HG03565 (cell line): ENCODE measurements around the gene DYNLL1.
"Not testable (repeated sequence)": the region's sequence is repeated elsewhere in the genome, so short reads cannot be mapped to it uniquely, and the experiment has no call there.

Experiments
- ATAC-seq: cut with Tn5 transposase; IDR thresholded peaks from one replicate; pipeline ENCODE4 v1.9.1; 2021; ENCODE audit warnings: mild to moderate bottlenecking, moderate library complexity; ENCODE audit not compliant: unreplicated experiment

The DYNLL1 gene

DNA sequence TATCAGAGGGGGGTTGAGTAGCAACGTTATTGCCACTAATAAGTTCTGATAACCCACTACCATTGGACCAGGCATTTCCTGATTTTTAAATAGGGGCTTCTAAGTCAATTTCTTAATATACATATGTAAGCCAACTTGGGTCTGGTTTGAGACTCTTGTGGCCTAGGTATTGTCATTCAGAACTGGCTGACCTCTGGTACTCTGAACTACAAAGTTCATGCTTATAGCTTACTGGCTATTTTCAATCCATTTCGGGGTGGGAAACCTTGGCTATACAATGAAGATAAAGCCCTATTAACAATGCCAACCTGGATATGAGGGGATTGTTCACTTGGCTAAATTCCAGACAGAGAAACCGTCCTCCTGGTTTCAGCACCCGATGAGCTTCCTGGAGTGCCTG, 8.7 kb downstream of the DYNLL1 start:
- no peak for ATAC-seq

DNA sequence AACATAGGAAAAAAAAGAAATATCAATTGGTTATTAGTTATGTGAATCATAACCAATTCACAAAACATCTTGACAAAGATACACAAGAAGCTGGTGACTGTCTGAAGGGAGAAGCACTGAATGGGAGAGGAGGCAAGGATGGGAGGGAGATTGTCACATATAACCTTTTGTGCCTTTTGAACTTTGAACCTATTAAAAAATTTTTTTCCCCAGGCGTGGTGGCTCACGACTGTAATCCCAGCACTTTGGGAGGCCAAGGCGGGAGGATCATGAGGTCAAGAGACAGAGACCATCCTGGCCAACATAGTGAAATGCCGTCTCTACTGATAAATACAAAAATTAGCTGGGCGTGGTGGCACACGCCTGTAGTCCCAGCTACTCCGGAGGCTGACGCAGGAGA, 12.6 kb downstream of the DYNLL1 start:
- ATAC-seq = no peak

DNA sequence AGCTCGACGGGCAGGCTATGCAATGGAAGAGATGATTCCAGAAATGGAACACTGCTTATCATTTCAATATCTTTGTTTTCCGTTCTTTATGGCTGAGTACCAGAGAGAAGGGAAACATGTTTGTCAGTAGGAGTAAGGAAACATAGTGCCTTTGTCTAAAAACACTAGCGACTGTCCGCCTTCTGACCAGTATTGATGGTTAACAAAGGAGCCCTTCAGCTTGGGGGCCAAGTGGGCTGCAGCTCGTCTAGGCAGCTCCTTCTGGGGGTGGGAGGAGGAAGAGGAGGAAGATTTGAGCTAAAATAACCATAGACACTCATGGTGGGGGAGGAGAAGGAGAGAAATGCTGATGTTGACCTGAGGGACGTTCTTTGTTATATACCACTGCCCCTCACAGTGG, 18.1 kb downstream of the DYNLL1 start:
- no peak for ATAC-seq

DNA sequence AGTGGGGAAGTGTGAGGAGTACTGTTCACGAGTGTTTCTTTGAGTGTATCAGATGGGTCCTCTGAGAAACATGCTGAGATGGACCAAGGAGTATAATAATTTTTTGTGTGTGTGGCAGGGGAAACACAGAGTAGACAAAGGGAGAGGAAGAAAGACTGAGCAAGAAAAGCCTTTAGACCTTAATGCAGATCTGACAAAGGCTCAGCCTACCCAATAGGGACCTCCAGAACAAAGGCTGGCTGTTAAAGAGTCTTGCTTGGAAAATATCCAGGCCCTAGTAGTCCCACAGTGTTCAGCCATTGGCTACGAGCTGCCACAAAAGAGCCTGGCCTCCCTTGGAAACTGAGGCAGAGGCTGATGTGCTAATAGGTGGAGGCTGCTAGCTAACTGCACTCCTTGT, 19.6 kb downstream of the DYNLL1 start:
- ATAC-seq = no peak

DNA sequence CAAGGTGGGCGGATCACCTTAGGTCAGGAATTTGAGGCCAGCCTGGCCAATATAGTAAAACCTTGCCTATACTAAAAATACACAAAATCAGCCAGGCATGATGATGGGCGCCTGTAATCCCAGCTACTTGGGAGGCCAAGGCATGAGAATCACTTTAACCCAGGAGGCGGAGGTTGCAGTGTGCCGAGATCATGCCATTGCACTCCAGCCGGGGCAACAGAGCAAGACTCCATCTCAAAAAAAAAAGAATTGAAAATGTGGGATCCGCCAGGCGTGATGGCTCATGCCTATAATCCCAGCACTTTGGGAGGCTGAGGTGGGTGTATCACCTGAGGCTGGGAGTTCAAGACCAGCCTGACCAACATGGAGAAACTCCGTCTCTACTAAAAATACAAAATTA, 23.4 kb downstream of the DYNLL1 start:
- not testable (repeated sequence) for ATAC-seq

DNA sequence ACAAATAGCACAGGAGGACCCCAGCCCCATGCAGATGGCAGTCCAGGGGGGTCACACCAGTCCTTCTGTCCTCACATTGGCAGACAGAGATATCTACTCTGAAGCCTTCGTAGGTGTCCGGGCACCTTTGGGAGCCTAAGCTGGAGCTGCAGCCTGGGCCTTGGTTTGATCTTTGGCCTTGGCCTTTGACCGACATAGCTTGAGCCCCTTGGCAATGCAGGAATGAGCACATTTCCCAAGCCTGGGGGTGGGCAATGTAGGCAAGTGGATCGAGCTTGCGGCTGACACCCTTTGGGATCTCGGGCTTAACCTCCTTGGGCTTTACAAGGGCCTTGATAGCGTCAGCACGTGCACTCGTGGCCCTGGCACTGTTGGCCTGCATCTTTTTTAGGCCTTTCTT, 26.7 kb downstream of the DYNLL1 start:
- no peak for ATAC-seq

DNA sequence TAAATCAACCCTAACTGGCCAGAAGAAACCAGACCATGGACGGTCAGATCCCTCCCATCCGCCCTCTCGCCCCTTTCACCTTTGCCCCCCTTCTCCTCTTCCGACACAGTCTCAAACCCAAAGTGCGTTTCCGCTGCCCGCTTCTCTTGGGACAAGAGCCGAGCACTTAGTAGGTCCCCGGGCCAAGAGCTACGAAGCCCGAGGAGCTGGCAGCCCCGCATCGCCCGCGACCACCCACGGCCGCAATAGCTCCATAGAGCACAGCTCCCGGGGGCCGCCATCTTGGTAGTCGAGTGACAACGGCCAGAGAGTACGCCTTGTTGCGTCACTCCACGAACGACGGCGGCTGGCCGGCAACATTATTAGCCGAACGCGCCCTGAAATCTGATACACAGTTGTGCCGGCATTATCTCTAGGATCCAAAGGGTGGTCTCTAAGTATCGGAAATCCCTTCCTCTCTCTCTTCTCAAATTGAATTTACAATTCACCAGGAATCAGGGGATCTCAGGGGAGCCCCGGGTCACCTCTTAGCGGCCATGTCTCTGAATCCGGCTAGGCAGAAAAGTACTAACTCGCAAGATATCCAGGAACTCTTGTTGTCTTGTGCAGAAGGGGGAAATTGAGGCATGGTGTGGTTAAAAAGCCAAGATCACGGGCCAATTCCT, 33.1 kb downstream of the DYNLL1 start, which contains the start of gene COQ5:
Gene COQ5 (minus strand): TSS at position 298 of the 665 bp plus-strand sequence. CDS start 17 bp downstream, at position 281.
- peak; percentile 67 for ATAC-seq

DNA sequence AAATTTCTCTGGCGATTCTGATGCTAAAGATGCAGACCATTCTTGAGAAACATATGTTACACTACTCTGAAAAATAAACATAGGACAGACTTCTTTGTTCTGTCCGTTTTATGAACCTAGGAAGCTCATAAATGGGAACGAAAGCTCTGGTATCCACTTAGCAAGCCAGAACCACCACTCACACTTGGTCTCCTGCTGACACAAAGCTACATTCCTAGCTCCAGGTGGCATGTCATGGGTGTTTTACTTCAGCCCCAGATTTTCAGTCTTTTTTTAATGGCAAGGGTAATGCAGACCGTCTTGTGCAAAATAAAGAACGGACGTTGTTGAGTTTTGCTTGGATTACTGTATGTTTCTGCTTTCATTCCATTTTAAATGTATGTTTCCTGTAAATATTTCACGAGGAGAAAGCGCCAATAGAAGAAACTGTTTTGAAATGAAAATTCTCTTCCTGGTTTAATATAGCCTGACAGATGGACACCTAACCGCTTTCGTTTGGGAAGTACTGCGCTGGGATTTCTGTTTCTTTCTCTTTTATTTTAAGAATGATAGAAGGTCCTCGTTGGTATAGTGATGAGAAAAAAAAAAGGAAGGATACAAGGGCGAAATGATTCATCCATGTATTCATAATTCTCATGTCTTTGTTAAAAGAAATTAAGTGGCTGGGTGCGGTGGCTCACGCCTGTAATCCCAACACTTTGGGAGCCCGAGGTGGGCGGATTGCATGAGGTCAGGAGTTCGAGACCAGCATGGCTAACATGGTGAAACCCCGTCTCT, 33.9 kb downstream of the DYNLL1 start:
- no peak for ATAC-seq

DNA sequence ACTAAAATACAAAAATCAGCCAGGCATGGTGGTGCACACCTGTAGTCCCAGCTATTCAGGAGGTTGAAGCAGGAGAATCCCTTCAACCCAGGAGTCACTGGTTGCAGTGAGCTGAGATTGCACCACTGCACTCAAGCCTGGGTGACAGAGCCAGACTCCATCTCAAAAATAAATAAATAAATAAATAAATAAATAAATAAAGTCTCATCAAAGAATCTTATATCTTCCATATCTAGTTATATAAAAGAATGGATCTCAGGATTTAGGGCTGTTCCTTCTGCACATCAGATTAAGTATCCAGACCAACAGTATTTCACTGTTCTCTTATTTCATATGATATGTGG, 34.5 kb downstream of the DYNLL1 start:
- ATAC-seq = not testable (repeated sequence)

DNA sequence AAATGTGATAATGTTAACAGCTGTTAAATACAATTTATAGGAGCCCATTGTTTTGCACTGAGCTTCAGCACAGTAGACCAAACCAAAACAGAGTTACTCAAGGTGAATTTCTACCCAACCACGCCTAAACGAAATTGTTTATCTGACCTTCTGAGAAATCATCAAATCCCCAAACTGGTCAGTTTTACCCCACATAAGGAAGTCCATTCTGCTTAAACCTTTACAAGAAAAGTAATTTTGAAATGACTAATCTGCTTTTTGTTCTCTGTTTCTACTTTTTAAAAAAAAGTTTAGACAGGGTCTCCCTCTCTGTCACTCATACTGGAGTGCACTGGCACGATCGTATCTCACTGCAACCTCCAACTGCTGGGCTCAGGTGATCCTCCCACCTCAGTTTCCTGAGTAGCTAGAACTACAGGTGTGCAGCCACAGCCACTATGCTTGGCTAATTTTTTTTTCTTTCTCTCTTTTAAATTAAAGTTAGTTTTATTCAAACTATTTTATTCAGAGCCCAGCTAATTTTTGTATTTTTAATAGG, 36.9 kb downstream of the DYNLL1 start:
- no peak for ATAC-seq

DNA sequence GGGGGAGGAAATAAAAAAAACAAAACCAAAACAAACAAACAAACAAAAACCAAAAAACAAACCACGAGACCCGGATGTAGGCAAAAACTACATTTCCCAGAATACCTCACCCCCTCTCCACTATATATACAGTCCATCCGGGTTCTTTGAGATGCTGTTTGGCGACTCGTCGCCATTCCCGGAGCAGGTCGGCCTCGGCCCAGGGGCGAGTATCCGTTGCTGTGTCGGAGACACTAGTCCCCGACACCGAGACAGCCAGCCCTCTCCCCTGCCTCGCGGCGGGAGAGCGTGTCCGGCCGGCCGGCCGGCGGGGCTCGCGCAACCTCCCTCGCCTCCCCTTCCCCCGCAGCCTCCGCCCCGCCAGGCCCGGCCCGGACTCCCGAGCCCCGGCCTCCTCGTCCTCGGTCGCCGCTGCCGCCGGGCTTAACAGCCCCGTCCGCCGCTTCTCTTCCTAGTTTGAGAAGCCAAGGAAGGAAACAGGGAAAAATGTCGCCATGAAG, 38.3 kb downstream of the DYNLL1 start, which contains the start of gene RNF10:
Gene RNF10 (plus strand): TSS at position 154 of the 500 bp plus-strand sequence. CDS start 456 bp downstream, outside the sequence.
- ATAC-seq = peak; percentile 55

DNA sequence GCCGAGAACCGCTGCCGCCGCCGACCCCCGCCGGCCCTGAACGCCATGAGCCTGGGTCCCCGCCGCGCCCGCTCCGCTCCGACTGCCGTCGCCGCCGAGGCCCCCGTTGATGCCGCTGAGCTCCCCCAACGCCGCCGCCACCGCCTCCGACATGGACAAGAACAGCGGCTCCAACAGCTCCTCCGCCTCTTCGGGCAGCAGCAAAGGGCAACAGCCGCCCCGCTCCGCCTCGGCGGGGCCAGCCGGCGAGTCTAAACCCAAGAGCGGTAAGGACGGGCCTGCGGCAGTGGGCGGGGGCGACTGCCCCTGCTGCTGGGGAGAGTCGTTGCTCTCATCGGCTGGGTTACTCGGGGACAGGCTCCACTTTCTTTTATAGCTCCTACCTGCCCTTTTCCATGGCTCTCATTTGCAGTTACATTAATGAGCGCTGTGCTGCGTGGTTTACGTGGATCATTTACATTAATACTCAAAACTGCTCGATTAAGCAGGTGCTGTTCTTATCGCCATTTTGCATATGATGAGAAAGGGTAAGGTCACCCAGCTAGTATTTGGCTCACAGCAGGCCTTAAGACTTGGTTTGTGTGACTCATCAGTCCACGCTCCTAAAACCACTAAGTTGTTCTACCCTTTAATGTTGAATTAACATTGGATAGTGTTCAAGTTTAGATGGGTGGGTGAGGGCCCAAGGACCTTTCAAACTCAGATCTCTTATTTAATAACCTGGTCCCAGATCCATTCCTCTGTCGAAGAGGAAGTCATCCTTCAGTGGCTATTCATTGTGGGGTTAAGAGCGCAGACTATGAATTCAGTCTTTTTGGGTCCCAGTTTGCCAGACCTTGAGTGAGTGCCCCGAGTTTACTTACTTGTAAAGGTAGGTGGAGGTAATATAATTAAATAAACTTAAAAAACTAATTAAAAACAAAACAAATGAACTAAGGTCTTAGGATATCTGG, 39.1 kb downstream of the DYNLL1 start:
- ATAC-seq = peak; percentile 16

DNA sequence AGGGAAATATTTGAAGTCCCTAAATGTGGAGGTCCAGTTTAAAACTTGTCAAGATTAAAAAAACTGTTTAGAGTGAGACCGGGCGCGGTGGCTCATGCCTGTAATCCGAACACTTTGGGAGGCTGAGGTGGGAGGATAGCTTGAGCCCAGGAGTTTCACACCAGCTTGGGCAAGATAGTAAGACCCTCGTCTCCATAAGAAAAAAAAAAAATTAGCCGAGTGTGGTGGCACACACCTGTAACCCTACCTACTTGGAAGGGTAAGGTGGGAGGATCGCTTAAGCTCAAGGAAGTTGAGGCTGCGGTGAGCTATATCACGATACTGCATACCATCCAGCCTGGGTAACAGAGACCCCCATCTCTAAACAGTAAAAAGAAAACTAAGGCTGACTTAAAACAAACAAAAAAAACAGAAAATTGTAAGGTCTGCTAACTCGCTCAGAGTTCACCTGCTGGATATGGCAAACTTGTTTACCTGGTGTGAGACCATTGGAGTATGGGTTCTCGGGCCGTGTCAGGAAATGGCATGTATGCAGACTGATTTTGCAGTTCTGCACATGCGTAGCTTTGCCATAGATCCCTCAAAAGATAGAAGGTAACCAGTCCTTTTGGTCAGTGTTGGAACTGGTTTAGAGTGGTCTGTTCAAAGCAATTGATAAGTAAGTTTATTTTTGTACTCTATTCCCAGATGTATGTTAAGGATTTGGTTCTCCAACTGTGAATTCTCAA, 40.3 kb downstream of the DYNLL1 start:
- no peak for ATAC-seq

DNA sequence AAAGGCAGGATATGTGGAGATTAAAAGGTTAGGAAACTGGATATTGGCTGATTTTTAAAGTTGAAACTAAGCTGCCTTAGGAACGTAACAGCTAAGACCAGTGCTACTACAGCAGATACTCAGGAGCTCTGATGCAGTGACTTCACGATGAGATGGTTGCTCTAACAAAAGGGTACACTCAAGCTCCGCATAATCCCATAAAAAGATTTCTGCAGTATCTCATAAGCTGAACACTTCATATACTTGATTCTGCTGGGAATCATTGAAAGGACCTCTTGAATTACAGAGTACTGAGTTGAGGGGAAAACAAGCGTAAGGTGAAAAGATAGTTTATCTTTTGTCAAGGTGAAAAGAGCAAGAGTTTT, 41.9 kb downstream of the DYNLL1 start:
- ATAC-seq = no peak

DNA sequence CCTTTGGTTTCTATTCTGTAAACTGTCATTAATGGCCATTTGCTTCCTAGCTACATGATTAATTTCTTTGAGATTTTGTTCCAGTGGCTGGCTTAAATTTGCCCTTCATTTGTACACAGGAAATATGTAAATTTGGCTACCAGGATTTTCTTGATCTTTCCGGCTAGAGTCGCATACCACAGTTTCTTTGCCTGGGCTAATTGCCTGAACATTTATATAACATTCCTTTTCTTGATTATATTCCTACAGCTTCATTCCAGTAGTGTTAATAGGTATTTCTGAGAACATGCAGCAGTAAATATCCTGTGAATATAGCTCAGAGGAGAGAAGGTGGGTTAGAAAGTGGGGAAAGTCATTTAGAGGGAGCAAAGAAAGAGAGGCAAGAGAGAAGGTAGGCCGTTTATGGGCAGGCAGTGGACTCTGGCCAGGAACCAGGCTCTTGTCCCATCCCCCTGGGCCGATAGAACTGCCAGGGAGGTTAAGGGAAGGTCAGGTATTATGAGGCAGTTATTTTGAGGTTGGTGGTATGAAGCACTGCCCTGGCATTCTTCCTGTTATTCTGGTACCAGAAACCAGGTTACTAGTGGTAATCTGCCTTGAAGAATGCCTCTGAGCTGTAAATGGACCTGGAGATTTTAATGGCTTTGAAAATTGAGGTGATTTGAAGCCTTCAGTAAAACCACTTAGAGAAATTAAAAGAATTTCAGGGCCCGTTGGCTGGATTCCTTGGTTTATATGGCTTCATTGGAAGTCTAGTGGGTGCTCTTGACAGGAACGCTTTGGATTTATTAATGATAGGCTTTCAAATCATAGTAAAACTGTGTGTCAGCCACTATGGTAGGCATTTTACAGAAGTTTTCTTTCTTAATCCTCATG, 42.6 kb downstream of the DYNLL1 start:
- ATAC-seq = no peak

DNA sequence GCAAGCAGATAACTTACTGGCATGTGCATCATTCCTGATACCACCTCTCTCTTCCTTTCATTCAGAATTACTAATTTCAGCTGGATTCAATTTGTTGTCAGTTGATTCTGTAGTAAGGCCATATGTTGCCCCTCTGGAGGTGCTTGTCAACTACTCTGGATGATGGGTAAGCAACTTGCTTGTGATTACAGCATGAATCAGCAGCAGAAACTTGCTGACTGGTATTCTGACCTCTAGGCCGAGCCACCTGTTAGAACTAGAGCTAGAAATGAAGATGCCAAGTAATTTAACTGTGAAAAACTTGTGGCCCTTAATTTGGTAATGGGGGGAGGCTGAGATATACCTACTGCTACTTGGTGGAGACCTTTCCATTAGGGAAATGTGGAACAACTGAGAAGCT, 43.4 kb downstream of the DYNLL1 start:
- no peak for ATAC-seq

DNA sequence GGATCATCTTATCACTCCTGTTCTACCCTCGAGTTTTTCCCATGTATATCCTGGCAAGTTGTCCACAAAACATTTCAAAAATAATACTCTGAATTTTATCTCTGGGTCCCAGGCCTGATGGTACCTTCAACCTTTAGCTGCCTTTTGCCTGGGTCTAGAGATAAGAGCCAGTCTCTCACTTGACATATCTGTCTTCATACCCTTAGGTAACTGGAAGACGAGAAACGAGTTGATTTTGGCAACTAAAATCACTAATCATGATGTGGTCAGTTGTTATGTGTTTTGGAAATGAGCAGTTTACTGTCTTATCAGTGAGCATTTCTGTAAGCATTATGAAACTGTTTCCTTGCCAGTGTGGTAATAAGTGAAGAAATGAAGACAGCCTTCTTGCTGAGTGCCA, 44.5 kb downstream of the DYNLL1 start:
- ATAC-seq = no peak

DNA sequence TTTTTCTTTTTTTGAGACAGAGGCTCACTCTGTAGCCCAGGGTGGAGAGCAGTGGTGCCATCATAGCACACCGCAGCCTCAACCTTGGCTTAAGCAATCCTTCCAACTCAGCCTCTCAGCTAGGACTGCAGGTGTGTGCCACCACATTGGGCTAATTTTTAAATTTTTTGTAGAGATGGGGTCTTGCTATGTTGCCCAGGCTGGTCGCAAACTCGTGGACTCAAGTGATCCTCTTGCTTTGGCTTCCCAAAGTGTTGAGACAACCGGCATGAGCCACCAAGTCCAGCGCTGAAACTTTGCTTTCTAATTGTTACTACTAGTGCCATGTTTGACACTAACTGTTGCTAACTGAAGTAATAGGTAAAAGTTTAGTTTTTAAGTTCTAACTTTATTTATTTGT, 46.3 kb downstream of the DYNLL1 start:
- ATAC-seq = no peak

DNA sequence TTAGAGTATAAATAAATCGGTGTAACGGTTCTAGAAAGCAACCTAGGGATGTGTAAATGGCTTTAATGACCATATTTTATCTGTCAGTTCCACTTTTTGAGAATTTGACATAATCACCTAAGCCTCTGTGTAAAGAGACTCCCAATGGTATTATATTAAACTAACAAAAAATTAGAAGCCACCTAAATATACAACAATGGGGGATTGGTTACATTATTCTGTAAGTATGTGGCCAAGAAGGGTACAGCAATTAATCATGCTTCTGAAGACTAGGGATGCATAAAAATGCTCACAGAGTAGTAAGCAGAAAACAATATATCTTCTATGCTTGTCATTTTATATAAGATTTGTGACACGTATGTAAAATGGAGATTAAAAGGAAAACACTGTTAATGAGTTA, 48.8 kb downstream of the DYNLL1 start:
- ATAC-seq = no peak
